Mesangial cell (primary cell): ENCODE measurements around the gene SSR4. TPM values are rescaled to one million over a fixed set of nuclear protein-coding genes. Genes with fewer than 3 reads are reported as not detected.

ENCODE experiments used
- total RNA-seq: library from RNA; depleted of rRNA; stranded (reverse); fragments of >200 nt; gene quantifications from 2 replicates; pipeline ENCODE4 v1.2.3, GENCODE V29; 2015

SSR4 gene
- 224 and 257 TPM in 2 replicates for total RNA-seq

DNA sequence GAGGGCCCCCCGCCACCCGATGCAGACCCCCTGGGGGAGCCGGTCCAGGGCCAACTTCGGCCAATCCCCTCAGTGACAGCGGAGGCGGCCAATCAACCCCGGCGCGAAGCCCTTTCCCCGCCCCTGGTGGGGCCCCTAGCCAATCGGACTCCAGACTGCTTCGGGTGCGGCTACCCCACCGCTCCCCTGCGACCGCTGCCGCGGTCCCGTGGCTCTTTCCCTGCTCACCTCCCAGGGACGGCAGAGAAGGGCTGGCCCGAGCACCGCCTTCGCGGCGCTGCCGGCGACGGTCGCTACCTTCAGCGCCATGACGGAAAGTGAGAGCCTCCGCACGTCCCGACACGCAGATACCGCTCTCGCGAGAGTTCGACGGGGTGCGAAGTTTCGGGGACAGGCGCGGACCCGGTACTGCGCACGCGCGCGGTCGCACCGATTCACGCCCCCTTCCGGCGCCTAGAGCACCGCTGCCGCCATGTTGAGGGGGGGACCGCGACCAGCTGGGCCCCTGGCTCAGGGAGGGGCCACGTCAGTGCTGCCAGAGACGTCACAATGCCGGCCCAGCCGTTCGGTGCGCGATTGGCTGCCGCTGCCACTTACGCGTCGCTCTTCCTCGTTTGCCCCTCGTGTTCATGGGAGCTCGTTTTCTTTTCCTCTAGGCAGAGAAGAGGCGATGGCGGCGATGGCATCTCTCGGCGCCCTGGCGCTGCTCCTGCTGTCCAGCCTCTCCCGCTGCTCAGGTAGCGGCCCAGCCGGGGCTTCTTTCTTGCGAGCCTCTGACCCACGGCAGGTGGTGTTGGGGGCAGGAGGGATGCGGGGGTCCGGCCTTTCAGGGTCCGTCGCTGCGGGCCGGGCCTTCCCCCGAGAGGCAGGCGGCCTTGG, at the start of gene SSR4, which contains the start of gene IDH3G:
Gene SSR4 (plus strand): TSS at position 651 of the 879 bp plus-strand sequence. CDS start 20 bp downstream, at position 671.
Gene IDH3G (minus strand): TSS at position 358 of the 879 bp plus-strand sequence. CDS start 49 bp downstream, at position 309.

GRCh38 chrX:153763989-153764755, 30.3 kb upstream of the SSR4 start, which contains the start of gene PLXNB3:
Gene PLXNB3 (plus strand): TSS chrX:153764249. CDS start chrX:153765536, 1,287 bp downstream.

DNA sequence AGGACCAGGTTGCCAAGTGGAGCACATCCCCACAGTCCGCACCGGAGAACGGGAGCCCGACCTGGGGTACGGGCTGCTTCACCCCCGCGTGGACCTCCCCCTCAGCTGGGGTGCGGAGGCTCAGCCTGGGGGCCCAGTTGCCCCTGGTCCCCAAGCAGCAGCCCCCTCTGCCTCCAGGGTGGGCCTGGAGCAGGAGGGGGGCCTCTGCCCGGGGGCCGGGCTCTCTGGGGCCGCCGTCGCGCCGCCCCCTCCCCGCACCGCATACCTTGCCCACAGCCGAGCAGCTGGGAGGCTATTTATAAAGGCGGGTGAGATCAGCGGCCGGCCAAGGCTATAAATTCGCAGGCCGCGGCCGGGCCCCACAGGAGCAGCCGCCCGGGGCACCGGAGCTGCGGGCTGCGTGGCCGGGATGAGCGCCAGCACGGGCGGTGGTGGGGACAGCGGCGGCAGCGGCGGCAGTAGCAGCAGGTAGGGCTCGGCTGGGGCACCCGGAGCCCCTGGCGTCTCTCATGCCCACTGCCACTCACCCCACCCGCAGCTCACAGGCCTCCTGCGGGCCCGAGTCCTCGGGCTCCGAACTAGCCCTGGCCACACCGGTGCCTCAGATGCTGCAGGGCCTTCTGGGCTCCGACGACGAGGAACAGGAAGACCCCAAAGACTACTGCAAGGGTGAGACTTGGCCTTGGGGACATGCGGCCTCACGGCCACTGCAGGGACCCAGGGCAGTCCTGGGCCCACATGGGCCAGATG, 13.6 kb upstream of the SSR4 start, which contains the start of gene SRPK3:
Gene SRPK3 (plus strand): TSS at position 364 of the 750 bp plus-strand sequence. CDS start 46 bp downstream, at position 410.

DNA sequence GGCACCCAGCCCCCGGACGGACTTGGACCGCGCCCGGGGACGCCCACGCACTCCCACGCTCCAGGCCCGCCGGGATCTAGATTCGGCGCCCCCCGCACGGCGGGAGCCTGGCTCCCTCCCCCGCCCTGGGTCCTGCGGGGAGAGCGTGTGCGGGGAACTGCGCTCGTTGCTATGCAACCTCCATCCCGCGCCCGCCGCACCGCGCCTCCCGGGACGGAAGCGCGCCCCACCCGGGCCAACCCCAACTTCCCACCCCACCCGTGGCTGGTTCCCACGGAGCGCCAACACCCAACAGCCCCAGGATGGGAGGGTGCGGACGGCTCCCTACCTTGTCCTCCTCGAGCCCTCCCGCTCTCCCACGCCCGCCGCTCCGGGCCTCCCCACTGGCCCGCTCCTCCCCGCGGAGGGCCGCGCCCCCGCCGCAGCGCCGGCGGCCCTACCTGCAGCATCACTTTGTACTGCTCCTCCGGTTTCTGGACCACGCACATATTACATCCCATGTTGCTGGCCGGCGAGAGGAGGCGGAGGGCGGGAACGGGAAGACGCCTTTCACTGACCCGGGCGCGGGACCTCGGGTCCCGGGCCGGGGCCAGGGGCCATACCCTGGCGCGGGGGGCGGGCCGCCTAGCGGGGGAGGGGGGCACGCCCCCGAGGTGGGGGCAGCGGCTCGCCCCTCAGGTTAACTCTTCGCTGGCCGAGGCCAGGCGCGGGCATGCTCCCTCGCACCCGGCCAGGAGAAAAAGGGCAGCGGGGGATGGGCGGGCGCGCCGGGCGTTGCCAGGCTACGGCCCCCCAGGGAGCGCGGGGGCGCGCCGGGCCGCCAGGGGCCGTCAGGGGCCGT, 35.6 kb downstream of the SSR4 start, which contains the start of gene PDZD4:
Gene PDZD4 (minus strand): TSS at position 746 of the 841 bp plus-strand sequence. CDS start 246 bp downstream, at position 500.

Other genes with a start within 250 kb of the SSR4 start
- gene CCNQ, start 195.5 kb upstream of the SSR4 start, total RNA-seq: 33.3 and 50.8 TPM in 2 replicates
- 0.13 and 1.3 TPM in 2 replicates for gene DUSP9, start 147.5 kb upstream of the SSR4 start, total RNA-seq
- 1.1 TPM in 1 of 2 replicates, not detected in the other for gene PNCK, start 120.9 kb upstream of the SSR4 start, total RNA-seq
- 18.7 and 53.7 TPM in 2 replicates for gene SLC6A8, start 106.7 kb upstream of the SSR4 start, total RNA-seq
- gene BCAP31, start 70.3 kb upstream of the SSR4 start, total RNA-seq: 78.3 and 104 TPM in 2 replicates
- gene ABCD1, start 69.8 kb upstream of the SSR4 start, total RNA-seq: 9.8 and 22.2 TPM in 2 replicates
- gene PLXNB3, start 30.4 kb upstream of the SSR4 start, total RNA-seq: 4.6 and 8.4 TPM in 2 replicates
- 1.9 TPM in 1 of 2 replicates, not detected in the other for gene SRPK3, start 13.6 kb upstream of the SSR4 start, total RNA-seq
- 91.7 and 93.4 TPM in 2 replicates for gene IDH3G, start 293 bp upstream of the SSR4 start, total RNA-seq
- gene PDZD4, start 35.9 kb downstream of the SSR4 start, total RNA-seq: under 0.01 and 0.13 TPM in 2 replicates
- gene L1CAM, start 91.5 kb downstream of the SSR4 start, total RNA-seq: 15.6 and 37.3 TPM in 2 replicates
- not detected in 2 replicates for gene AVPR2, start 110.0 kb downstream of the SSR4 start, total RNA-seq
- 5.7 and 16.7 TPM in 2 replicates for gene ARHGAP4, start 131.6 kb downstream of the SSR4 start, total RNA-seq
- gene NAA10, start 140.4 kb downstream of the SSR4 start, total RNA-seq: 126 and 216 TPM in 2 replicates
- 0.98 and 11.3 TPM in 2 replicates for gene RENBP, start 150.0 kb downstream of the SSR4 start, total RNA-seq
- gene HCFC1, start 177.2 kb downstream of the SSR4 start, total RNA-seq: 58.3 and 86.0 TPM in 2 replicates
- gene TMEM187, start 178.1 kb downstream of the SSR4 start, total RNA-seq: 9.0 and 10.6 TPM in 2 replicates
- gene IRAK1, start 225.2 kb downstream of the SSR4 start, total RNA-seq: 110 and 179 TPM in 2 replicates